GM12878 (cell line): ENCODE results near the gene MXD4. TPM values are rescaled to one million over a fixed set of nuclear protein-coding genes. Genes with fewer than 3 reads are reported as not detected.

ENCODE experiments used
- ATAC-seq: fragments of 200-7000 bp; cut with Tn5 transposase; 3 replicates; pipeline ENCODE4 v1.9.1; 2020; ENCODE audit warnings: mild to moderate bottlenecking, moderate library complexity
- BruUV-seq: library from RNA; stranded (reverse); fragments of 400-500 nt; replicated peaks from 2 replicates; lab custom pipeline; 2021; lab: Mats Ljungman, UMichigan
- CTCF ChIA-PET: fragments of 300-600 bp; sonication (Branson Sonifier 250); formaldehyde crosslinking; extraction: SDS; loops from one replicate; lab custom pipeline; 2021; ENCODE audit warnings: inconsistent platforms; lab: Yijun Ruan, JAX
- POLR2A ChIA-PET: fragments of 350-600 bp; formaldehyde crosslinking; extraction: SDS; loops from one replicate; lab custom pipeline; 2021; ENCODE audit warnings: inconsistent platforms; lab: Charles Lee
- RAD21 ChIA-PET: fragments of 300-600 bp; sonication (Branson Sonifier 250); formaldehyde crosslinking; loops from one replicate; lab custom pipeline; 2023; ENCODE audit warnings: antibody characterized with exemption; ENCODE audit not compliant: unreplicated experiment; lab: Charles Lee
- SMC1A ChIA-PET: fragments of 300-600 bp; sonication (Branson Sonifier 250); formaldehyde crosslinking; loops from one replicate; lab custom pipeline; 2023; ENCODE audit not compliant: unreplicated experiment, uncharacterized antibody; lab: Charles Lee
- DNase-seq: peaks from one replicate; pipeline ENCODE4 v3.0.0-alpha.2; 2011; ENCODE audit warnings: low read depth, low spot score
- FAIRE-seq: peaks from 3 replicates; lab custom pipeline; 2011; peaks lifted over from hg19 to GRCh38; lab: Jason Lieb, UNC
- H2AFZ ChIP-seq: 2 replicates; pipeline ENCODE4 v1.6.0; 2011; ENCODE audit warnings: low read depth, low read length, control low read depth; ENCODE audit not compliant: control insufficient read depth
- H3K27ac ChIP-seq: 2 replicates; pipeline ENCODE4 v1.5.1; 2011; ENCODE audit warnings: control low read depth; ENCODE audit not compliant: control insufficient read depth, insufficient read depth
- H3K27me3 ChIP-seq, 2 experiments: replicated peaks in 1 of 2; 2 replicates each; pipeline versions ENCODE4 v1.6.0 to v1.6.1; 2011; ENCODE audit warnings: low read length in 1 of 2; ENCODE audit not compliant: control insufficient read depth in 2 of 2, insufficient read depth in 2 of 2
- H3K36me3 ChIP-seq, 2 experiments: 2 replicates each; pipeline ENCODE4 v1.5.1; 2011; ENCODE audit warnings: low read length in 1 of 2; ENCODE audit not compliant: control insufficient read depth in 2 of 2, insufficient read depth in 2 of 2
- H3K4me1 ChIP-seq: 2 replicates; pipeline ENCODE4 v1.6.1; 2011; ENCODE audit warnings: mild to moderate bottlenecking, low read length, moderate library complexity, mixed read lengths; ENCODE audit not compliant: control insufficient read depth, insufficient read depth
- H3K4me2 ChIP-seq: 2 replicates; pipeline ENCODE4 v1.6.0; 2011; ENCODE audit warnings: control low read depth; ENCODE audit not compliant: control insufficient read depth, insufficient read depth
- H3K4me3 ChIP-seq: fragments of 200-600 bp; sonication (generic); 2 replicates; pipeline ENCODE4 v1.5.1; 2016
- H3K79me2 ChIP-seq: 2 replicates; pipeline ENCODE4 v1.6.0; 2011; ENCODE audit warnings: low read length; ENCODE audit not compliant: control insufficient read depth, insufficient read depth
- H3K9ac ChIP-seq: 2 replicates; pipeline ENCODE4 v1.8.0; 2011; ENCODE audit warnings: low read length, control low read depth, mixed read lengths; ENCODE audit not compliant: control insufficient read depth, insufficient read depth
- H3K9me3 ChIP-seq: replicated peaks from 3 replicates; pipeline ENCODE4 v1.5.1; 2011; ENCODE audit warnings: mild to moderate bottlenecking, low read length; ENCODE audit not compliant: control insufficient read depth, insufficient read depth
- H4K20me1 ChIP-seq: 2 replicates; pipeline ENCODE4 v1.6.0; 2011; ENCODE audit not compliant: control insufficient read depth, insufficient read depth
- CTCF ChIP-seq, 3 experiments: IDR thresholded peaks in 2 of 3; conservative IDR thresholded peaks in 1 of 3; 2 replicates each; pipeline ENCODE4 v1.5.1; 2011; ENCODE audit warnings: low read depth in 3 of 3, low read length in 3 of 3, mild to moderate bottlenecking in 3 of 3, control low read depth in 2 of 3, moderate library complexity in 2 of 3, inconsistent platforms in 1 of 3, mixed read lengths in 1 of 3; ENCODE audit not compliant: control insufficient read depth in 2 of 3, insufficient read depth in 1 of 3; ENCODE audit errors: extremely low read depth in 1 of 3
- IKZF1 ChIP-seq: fragments of 450-650 bp; conservative IDR thresholded peaks from 2 replicates; pipeline ENCODE4 v1.6.1; 2017; ENCODE audit warnings: antibody characterized with exemption, mild to moderate bottlenecking
- IKZF2 ChIP-seq, 2 experiments: fragments of 450-650 bp; IDR thresholded peaks; 2 replicates each; pipeline ENCODE4 v1.6.1; 2017; ENCODE audit warnings: mild to moderate bottlenecking in 2 of 2, moderate library complexity in 2 of 2
- MTA3 ChIP-seq: IDR thresholded peaks from 2 replicates; pipeline ENCODE4 v1.6.1; 2012; ENCODE audit warnings: low read length, inconsistent platforms, borderline replicate concordance
- POLR2AphosphoS2 ChIP-seq: IDR thresholded peaks from 2 replicates; pipeline ENCODE4 v1.6.1; 2011; ENCODE audit warnings: low read depth, mild to moderate bottlenecking, low read length, improper control_type of control experiment, moderate library complexity
- SP1 ChIP-seq: IDR thresholded peaks from one replicate; pipeline ENCODE4 v1.6.1; 2011; ENCODE audit warnings: low read depth, low read length
- YBX1 ChIP-seq: fragments of 450-650 bp; IDR thresholded peaks from 2 replicates; pipeline ENCODE4 v1.6.1; 2016; ENCODE audit warnings: antibody characterized with exemption
- ZZZ3 ChIP-seq: IDR thresholded peaks from 2 replicates; pipeline ENCODE4 v1.6.1; 2011; ENCODE audit warnings: low read depth; ENCODE audit not compliant: control insufficient read depth, insufficient read length
- WGBS: methylation state at CpG from one replicate; pipeline ENCODE4 v1.1.6; 2016; ENCODE audit warnings: low lambda C conversion rate; ENCODE audit not compliant: insufficient replicate concordance, insufficient coverage; ENCODE audit errors: missing lambda C conversion rate; 5-methylcytosine and 5-hydroxymethylcytosine counted together
- in situ Hi-C: fragments of 300-500 bp; cut with MboI; formaldehyde crosslinking; loops from 9 replicates; pipeline ENCODE4 v1.14.3; 2018; ENCODE audit warnings: mixed read lengths
- intact Hi-C: fragments of 100-400 bp; cut with micrococcal nuclease; formaldehyde crosslinking; loops from one replicate; pipeline ENCODE4 v1.14.2; 2022; ENCODE audit not compliant: unreplicated experiment
- polyA plus RNA-seq, 11 experiments: library from polyadenylated mRNA; depleted of rRNA in 4 of 11; unstranded in 6 of 11; stranded (reverse) in 5 of 11; fragments of >200 nt; fragmentation: Nextera tagmentation in 4 of 11; fragmentation: Illumina TruSeq in 1 of 11; extraction: Ambion mirVana in 4 of 11; extraction: Trizol in 1 of 11; gene quantifications; 1 replicate in 1 of 11; 2 replicates in 10 of 11; pipeline versions ENCODE4 v1.2.1 to v1.2.3, GENCODE V29; 2011 to 2016; ENCODE audit warnings: inconsistent platforms in 2 of 11, missing spikeins in 2 of 11, low read depth in 1 of 11
- total RNA-seq, 4 experiments: library from RNA; depleted of rRNA in 3 of 4; stranded (reverse); fragments of >200 nt in 3 of 4; fragmentation: Illumina TruSeq in 1 of 4; extraction: Trizol in 1 of 4; gene quantifications; 2 replicates each; pipeline versions ENCODE4 v1.2.1 to v1.2.3, GENCODE V29; 2013 to 2021

Gene MXD4
- total and polyA plus RNA-seq, 10 of the 15 experiments (the other 5 are each of a cell fraction or from before 2014, with no cell fraction given): 0.21 to 25.6 (median 5.2) TPM

DNA sequence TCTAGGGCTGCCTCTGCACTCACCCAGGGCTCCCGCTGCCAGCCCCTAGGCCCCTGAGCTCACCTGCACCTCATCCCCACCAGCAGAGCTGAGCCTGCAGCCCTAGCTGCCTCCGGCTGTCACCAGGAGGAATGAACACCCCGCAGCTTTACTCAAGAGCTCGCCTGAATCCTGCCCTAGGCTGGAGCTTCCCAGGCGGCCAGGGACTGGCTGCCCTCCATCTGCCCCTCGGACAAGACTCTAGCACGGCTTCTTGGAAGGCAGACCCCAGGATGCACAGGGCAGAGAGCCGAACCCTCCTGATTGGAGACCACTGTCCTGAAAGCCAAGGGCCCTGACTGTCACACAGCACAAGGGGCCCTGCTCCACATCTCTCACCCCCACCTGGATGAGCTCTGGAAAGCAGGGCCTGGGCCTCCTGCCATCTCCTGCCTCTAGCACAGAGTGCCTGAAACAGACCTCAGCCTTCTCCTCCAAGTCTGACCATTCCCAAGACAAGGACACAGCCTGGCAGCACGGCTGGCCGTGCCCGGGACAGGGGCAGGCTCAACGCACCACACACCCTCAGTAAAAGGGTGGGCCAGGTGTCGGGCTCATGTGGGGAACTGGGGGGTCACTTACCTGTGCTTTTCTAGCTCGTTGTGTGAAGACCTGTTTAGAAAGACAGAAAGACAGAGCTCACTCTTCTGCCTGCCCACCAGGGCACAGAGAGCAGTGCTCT lies 4.4 kb downstream of the MXD4 start:
- ChIA-PET POLR2A (interaction anchor here (0.5 to 1.4 kb wide), 5 partner anchors 16 to 182 kb away, joined by 3 to 9 read pairs (median 3); partner anchors contain the start of genes CFAP99, HAUS3, POLN and ZFYVE28), CTCF (interaction anchor here (1.1 kb wide), 1 partner anchor 17 kb away, joined by 4 read pairs; no protein-coding TSS in a partner anchor)

GRCh38 chr4:2256781-2257191 lies 5.1 kb downstream of the MXD4 start:
- Histone ChIP-seq H3K4me3 (no peak overlapping the region), H2AFZ (no peak overlapping the region), H3K4me1 (no peaks in the 10 kb centered on the region), H4K20me1 (no peaks in the 10 kb centered on the region; the same call in 1 of the 2 replicates), H3K79me2 (peaks cover 10% of the 10 kb centered on the region), H3K9me3 (no peaks in the 10 kb centered on the region), H3K27ac (0 out of 2 replicates have a peak overlapping the region, but pooled peaks have one; percentile 18), H3K27me3 (no peaks in the 10 kb centered on the region), H3K9ac (no peak overlapping the region; the same call in 1 of the 2 replicates), H3K4me2 (no peak overlapping the region), H3K36me3 (peaks cover 0 to 4% of the 10 kb centered on the region in 2 experiments; a peak in 2 of 4 replicates)
- DNase-seq (no peak), ATAC-seq (peak; percentile 72), FAIRE-seq (no peak)
- ChIA-PET POLR2A (interaction anchor here (1.0 to 1.4 kb wide), 3 partner anchors 15 to 162 kb away, joined by 3 to 9 read pairs (median 3); partner anchors contain the start of genes CFAP99, HAUS3, POLN and ZFYVE28), SMC1A (interaction anchor here (1.7 kb wide), 1 partner anchor 18 kb away, joined by 6 read pairs; no protein-coding TSS in a partner anchor), CTCF (interaction anchor here (1.1 kb wide), 1 partner anchor 16 kb away, joined by 4 read pairs; no protein-coding TSS in a partner anchor), RAD21 (interaction anchor here (1.0 to 1.5 kb wide), 2 partner anchors 16 to 156 kb away, joined by 4 to 5 read pairs; no protein-coding TSS in a partner anchor)
- in situ Hi-C loops: no loop called here
- 27% methylated on average over 12 of the region's 12 CpGs for WGBS
- intact Hi-C loops: no loop called here
- no TSS peak for BruUV-seq
- no peak for TF ChIP-seq CTCF (IDR thresholded peaks at IDR 0.05 in 2 of 3, conservative IDR thresholded peaks at IDR 0.05 in 1 of 3; ENCODE audit: control insufficient read depth in 2 of 3, extremely low read depth in 1 of 3, insufficient read depth in 1 of 3, low read depth in 3 of 3, low read length in 3 of 3)
- peak; percentile 26 to 45; a peak in 2 of 4 replicates for TF ChIP-seq IKZF2 (IDR thresholded peaks at IDR 0.05)
- no peak for TF ChIP-seq MTA3
- TF ChIP-seq ZZZ3: no peak
- no peak for TF ChIP-seq SP1
- TF ChIP-seq POLR2AphosphoS2: no peak

More for the DNA sequence above, 4.4 kb downstream of the MXD4 start:
- SMC1A ChIA-PET: interaction anchor here (1.7 kb wide), 1 partner anchor 19 kb away, joined by 6 read pairs; no protein-coding TSS in a partner anchor
- Histone ChIP-seq H3K79me2 (peaks cover 10% of the 10 kb centered on the region), H3K4me3 (no peak overlapping the region), H3K27me3 (no peaks in the 10 kb centered on the region), H4K20me1 (no peaks in the 10 kb centered on the region; the same call in 1 of the 2 replicates), H3K36me3 (peaks cover 0 to 4% of the 10 kb centered on the region in 2 experiments; a peak in 2 of 4 replicates), H3K4me2 (no peak overlapping the region), H2AFZ (no peak overlapping the region), H3K9ac (no peak overlapping the region; the same call in 1 of the 2 replicates), H3K4me1 (no peaks in the 10 kb centered on the region), H3K9me3 (no peaks in the 10 kb centered on the region), H3K27ac (0 out of 2 replicates have a peak overlapping the region, but pooled peaks have one; percentile 18)
- TF ChIP-seq IKZF1: 0 out of 2 replicates have a peak, but pooled peaks have one; percentile 2
- TF ChIP-seq YBX1: no peak
- 77% methylated on average over 14 of the region's 14 CpGs for WGBS
- in situ Hi-C loops: no loop called here
- RAD21 ChIA-PET: interaction anchor here (1.0 to 1.5 kb wide), 3 partner anchors 17 to 155 kb away, joined by 3 to 5 read pairs (median 4); no protein-coding TSS in a partner anchor
- no peak for FAIRE-seq
- no peak for DNase-seq
- ATAC-seq: no peak
- intact Hi-C loops: no loop called here
- no TSS peak for BruUV-seq
